ENCODE results near the gene UPF2.

- no peak for TF ChIP-seq CTCF (IDR thresholded peaks at IDR 0.05)
- no peak for TF ChIP-seq POLR2A (IDR thresholded peaks at IDR 0.05)
Observed at GRCh38 chr10:11909618-11910017, 133.0 kb downstream of the UPF2 start.

Data from adrenal gland (tissue), 5 donors.